Prostate gland (tissue), 2 donors: ENCODE measurements around the gene SPRED3.

ENCODE experiments used
- POLR2AphosphoS5 ChIP-seq: sonication (generic); formaldehyde crosslinking; IDR thresholded peaks from one replicate; pipeline ENCODE4 v1.6.1; 2017; ENCODE audit warnings: antibody characterized with exemption
- TF ChIP-seq, protein P1 (sequence below), 4 experiments: fragments of 200-600 bp in 2 of 4; fragments of 450-650 bp in 2 of 4; sonication (generic) in 2 of 4; IDR thresholded peaks; 1 replicate in 3 of 4; 2 replicates in 1 of 4; pipeline ENCODE4 v1.5.1; 2016 to 2019; ENCODE audit warnings: antibody characterized with exemption in 4 of 4, mild to moderate bottlenecking in 2 of 4, moderate library complexity in 2 of 4

DNA sequence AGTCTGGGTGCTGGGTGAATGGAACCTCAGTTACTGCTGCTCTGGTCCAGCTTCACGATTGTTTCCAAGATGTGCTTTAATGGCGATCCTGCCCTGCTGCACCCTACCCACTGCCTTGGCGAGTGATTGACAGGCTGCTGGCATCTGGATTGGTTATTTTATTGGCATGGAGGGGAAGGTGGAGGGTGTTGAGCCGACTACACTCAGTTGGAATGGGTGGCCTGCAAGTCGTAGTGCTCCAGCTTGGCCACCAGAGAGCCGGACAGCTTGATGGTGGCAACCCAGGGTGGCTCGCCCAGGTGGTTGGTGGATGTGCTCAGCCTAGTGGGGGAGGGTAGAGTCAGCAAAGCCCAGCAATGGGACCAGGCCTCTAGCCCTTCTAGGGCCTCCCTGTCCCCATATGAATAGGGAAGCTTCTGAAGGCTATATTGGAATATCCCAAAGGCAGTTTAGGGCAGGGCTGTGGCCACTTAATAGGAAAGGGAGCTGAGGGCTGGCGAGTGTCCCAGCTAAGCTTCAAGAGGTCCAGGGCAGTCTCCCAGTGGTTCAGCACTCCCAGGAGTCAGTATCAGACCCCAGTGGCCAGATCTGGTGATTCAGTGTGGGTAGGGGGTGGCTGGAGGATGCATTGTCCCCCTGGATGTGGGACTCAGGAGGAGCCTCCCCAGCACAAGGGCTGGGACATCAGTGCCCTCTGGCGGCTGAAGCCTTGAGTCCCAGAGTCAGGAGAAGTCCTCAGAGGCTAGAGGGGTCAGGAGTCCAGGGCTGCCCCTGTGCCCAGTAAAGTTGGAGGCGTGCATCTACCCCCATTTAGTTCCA lies 4.1 kb upstream of the SPRED3 start:
- TF ChIP-seq, protein P1, sequence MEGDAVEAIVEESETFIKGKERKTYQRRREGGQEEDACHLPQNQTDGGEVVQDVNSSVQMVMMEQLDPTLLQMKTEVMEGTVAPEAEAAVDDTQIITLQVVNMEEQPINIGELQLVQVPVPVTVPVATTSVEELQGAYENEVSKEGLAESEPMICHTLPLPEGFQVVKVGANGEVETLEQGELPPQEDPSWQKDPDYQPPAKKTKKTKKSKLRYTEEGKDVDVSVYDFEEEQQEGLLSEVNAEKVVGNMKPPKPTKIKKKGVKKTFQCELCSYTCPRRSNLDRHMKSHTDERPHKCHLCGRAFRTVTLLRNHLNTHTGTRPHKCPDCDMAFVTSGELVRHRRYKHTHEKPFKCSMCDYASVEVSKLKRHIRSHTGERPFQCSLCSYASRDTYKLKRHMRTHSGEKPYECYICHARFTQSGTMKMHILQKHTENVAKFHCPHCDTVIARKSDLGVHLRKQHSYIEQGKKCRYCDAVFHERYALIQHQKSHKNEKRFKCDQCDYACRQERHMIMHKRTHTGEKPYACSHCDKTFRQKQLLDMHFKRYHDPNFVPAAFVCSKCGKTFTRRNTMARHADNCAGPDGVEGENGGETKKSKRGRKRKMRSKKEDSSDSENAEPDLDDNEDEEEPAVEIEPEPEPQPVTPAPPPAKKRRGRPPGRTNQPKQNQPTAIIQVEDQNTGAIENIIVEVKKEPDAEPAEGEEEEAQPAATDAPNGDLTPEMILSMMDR (IDR thresholded peaks at IDR 0.05): no peak
- no peak for TF ChIP-seq POLR2AphosphoS5
